Epithelial cell of prostate (primary cell): ENCODE measurements around the gene APOBEC4.
"Not testable (repeated sequence)": the region's sequence is repeated elsewhere in the genome, so short reads cannot be mapped to it uniquely, and the experiment has no call there.

Experiments
- DNase-seq: peaks from one replicate; pipeline ENCODE4 v3.0.0-alpha.2; 2011; ENCODE audit warnings: low read depth, low spot score
- H3K27ac ChIP-seq: fragments of 450-650 bp; 2 replicates; pipeline ENCODE4 v1.5.1; 2017; ENCODE audit warnings: mild to moderate bottlenecking

Gene APOBEC4

DNA sequence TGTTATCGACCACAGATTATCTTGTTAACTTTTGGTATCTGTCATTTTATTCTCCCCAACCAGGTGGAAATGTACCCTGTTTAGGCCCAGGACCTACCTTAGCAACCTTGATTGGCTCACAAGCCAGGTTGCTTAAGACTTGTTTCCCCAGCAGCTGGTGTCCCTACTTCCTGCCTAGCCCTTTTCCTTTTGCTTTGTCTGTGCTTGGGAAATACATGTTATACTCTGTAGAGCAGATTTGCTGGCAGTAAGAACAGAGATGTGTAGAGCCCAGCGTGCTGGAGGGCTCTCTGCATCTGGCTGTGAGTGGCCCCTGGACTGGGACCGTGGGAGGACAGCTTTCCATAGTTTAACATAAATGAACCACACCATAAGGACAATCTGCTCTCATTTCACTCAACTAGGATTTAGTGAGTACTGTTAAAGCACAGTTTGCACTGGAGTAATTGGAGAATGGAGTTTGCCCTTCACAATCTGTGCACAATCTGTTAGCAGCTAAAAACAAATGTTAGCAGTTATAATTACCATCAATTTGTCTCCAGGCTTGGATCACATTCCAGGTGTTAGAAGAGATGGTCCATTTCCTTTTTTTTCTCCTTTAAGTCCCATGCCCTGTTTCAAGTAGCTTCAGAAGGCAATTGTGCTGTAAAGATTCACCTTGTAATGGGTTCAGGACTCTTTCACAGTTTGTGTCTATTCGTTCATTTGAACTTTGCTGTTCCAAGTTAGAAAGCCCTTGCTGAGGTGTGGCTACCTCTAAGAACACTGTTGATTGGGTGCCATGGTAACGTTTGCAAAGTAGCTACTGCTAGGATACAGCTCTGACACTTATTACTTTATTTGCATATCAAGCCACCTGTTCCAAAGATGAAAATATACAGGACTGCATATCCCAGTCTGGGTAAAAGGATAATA, at the start of gene APOBEC4:
Gene APOBEC4 (minus strand): TSS at position 770 of the 915 bp plus-strand sequence. CDS start 4,535 bp downstream, outside the sequence.
- H3K27ac ChIP-seq = no peak within 1 kb of the TSS
- no peak for DNase-seq

GRCh38 chr1:183702813-183703198, 49.7 kb upstream of the APOBEC4 start:
- H3K27ac ChIP-seq = peak overlapping the region; percentile 31
- no peak for DNase-seq

DNA sequence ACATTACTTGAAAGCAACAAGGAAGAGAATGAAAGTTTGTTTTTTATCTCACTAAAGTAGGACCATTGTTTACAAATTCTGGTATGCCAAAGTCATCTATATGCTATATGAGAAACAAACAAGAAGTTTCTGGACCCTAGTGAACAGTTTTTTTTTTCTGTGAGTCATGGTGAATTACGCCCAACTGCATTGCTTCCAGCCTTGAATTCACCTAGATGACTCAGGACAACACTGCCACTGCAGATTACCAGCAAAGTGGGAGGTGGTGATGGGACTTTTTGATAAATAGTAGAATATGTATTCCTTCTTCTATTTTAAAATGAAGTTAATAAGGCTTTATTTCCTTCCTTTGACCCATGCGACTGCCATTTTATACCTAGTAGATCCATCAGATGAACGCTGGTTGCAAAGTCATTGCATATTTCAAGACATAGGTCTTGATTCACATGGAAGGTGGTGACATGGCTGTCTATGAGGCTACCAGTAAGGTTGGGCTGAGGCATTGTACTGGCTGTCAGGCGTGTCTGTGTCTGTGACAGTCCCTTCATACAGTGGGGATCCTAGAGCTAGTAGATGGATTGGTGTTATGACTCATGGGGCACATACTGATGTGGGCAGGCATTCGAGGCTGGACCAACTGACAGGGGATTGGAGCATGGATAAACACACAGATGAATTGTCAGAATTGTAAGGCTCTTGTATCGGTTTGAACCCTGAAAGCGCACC, 49.1 kb upstream of the APOBEC4 start:
- no peak for DNase-seq
- H3K27ac ChIP-seq = peak overlapping the region; percentile 31

DNA sequence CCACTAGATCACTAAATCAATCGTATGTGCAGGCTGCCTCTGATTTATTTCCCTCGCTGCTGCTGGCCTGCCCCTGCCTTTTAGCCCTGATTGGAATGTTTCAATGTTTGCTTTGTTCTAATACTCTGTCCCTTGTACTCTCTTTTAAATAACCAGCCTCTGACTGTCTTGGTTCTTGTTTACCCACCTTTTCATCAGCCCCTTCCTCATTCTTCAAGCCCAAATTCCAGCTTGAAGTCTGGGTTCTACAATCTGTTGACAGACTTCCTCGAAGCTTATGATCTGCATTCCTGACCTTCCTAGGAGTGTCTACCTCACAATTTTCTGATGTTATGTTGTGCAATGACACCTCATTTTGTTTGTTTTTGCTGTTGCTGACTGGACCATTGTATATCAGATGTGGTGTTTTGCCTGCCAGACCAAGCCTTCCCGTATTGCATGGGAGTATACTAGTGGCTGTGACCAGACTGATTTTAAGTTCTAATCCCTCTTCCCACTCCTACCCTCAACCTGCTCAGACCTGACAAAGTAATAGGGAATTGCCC, 46.6 kb upstream of the APOBEC4 start:
- peak overlapping the region; percentile 82 for H3K27ac ChIP-seq
- peak; percentile 54 for DNase-seq

DNA sequence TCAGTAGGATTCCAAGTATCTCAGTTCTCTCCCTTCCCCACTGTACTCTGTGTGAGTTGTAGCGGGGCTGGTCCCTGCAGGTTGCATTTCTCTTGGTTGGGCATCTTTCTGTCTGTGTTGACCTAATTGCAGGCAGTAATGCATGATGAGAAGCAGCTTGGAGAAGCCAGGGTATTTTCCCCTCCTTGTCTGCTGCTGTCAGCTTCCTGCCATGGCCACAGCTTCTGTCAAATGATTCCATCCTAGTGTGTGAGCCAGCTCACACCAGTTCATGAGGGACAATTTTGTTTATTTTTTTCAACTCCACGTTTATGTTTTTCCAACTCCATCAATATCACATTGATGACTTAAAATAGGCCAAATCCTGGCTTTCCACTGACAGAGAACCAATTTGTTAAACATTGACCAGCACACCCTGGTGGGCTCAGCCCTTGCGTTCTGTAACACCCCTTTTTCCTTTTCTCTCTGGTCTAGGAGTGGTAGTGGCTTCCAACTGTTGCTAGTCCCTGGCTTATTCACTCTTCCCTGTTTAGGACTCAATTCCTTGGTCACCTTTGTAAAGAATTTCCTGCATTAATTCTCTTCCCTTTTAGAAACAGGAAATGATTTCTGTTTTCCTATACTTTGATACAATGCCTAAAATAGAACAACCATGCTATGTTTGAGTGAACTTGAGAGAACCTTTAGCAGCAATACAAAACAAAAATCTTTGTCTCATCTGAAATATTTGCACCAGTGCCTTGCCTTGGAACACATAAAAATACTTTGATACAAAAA, 44.9 kb upstream of the APOBEC4 start:
- peak overlapping the region; percentile 82 for H3K27ac ChIP-seq
- no peak for DNase-seq

- DNase-seq = no peak
- no peak overlapping the region for H3K27ac ChIP-seq
Observed at GRCh38 chr1:183696981-183697380, 43.9 kb upstream of the APOBEC4 start.

GRCh38 chr1:183694755-183695154, 41.6 kb upstream of the APOBEC4 start:
- no peak overlapping the region for H3K27ac ChIP-seq
- no peak for DNase-seq

DNA sequence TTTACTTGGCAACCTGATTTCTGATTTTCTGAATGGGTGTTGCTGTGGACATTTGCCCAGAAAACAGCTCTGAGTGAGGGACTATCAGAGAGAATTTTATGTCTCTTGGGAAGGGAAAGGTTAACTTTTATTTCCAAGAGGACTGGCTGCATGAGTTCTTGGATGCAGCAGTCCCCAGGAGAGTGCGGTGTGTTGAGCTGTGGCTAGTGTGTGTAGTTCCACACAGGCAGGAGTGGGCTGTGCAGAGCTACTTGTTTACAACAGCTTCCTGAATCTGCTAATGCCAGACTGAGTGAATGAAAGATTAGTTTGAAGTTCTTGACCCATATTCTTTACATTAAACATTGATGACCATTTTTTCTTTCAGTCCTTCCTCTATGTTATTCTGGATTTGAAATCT, 41.0 kb upstream of the APOBEC4 start:
- H3K27ac ChIP-seq = no peak overlapping the region
- no peak for DNase-seq

DNA sequence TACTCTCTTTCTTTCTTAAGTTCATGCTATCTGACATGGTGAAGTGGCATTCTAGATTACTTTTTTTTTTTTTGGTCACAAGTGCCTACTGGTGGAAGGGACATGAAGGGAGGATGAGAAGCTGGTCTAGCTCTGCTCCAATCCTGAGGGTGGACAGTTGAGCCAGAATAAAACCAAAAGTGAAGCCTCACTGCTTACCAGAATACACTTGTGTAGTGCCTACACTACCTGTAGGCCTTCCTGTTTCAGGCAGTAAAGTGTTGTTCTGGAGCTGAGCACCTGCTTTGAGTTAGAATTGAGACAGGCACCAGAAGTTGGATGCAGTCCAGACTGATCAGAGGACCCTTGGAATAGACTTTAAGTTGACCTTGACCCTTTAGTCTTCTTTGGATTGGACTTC, 40.4 kb upstream of the APOBEC4 start:
- no peak for DNase-seq
- no peak overlapping the region for H3K27ac ChIP-seq

DNA sequence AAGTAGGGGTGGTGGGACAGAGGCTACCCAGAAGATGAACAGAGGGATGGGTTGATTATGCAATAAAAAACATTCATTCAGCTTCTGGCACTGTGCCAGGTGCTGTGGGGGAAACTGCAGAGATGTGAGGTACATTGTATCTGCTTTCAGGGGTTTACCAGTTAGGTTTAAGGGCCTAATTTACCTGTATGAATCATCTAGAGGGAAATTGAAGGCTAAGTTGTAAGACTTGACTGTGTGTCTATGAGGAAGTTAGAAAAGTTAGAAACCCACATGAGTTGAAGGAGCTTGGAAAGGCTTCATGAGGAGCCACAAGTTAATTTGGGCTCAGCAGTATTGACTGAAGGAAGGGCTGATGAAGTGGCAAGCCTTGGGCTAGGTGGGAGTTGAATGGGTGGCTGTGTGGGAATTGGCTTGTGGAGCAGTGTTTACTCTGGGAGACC, 36.7 kb upstream of the APOBEC4 start:
- DNase-seq = no peak
- no peak overlapping the region for H3K27ac ChIP-seq

DNA sequence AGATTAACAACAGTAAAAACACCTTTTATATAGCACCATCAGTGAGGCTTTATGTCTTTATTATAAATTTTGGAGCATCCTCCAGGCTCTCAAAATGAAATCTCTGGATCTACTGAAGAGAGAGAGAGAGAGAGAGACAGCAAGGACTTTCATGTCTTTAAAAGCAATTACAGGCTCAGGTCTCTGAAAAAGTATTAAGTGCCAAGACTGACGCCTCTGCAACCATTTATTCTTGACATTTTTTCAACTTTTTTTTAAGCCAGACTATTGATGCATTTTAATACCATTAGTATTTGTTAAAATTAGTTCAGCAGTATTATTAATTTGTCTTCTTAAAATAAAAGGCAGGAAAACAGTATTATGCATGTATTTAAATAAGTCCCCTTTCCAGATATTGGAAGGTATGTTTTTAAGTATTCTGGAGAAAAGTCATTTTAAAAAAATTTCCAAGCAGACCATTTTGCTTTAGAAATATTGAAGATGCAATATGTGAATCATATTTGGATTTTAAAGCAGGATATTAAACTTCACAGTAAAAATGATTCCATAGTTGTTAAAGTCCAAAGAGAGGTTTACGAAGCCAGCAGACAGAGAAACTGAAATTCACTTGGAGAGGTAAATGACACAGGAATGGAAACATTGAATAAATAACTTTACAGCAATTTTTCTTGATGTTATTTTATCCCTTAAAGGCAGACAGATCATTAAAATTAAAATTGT, 35.4 kb upstream of the APOBEC4 start:
- no peak for DNase-seq
- H3K27ac ChIP-seq = no peak overlapping the region

GRCh38 chr1:183687546-183688304, 34.6 kb upstream of the APOBEC4 start:
- H3K27ac ChIP-seq = no peak overlapping the region
- DNase-seq = no peak

DNA sequence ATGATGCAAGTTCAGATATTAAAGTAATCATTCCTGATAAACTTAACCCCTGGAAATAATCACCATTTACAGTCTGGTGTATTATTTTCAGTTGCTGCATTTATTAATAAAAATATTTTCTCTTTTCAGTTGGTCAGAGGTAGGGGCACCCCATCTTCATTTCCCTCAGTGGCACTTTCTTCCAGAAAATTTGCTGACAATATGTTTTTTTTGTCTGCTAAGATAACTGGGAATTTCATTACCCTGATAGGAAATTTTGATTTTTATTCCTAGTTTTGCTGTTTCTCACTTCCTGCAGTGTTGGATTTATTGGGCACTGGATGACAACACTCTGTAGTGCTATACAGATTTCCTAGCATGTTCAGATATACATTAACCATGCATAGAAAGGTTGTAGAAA, 33.1 kb upstream of the APOBEC4 start:
- H3K27ac ChIP-seq = no peak overlapping the region
- no peak for DNase-seq

DNA sequence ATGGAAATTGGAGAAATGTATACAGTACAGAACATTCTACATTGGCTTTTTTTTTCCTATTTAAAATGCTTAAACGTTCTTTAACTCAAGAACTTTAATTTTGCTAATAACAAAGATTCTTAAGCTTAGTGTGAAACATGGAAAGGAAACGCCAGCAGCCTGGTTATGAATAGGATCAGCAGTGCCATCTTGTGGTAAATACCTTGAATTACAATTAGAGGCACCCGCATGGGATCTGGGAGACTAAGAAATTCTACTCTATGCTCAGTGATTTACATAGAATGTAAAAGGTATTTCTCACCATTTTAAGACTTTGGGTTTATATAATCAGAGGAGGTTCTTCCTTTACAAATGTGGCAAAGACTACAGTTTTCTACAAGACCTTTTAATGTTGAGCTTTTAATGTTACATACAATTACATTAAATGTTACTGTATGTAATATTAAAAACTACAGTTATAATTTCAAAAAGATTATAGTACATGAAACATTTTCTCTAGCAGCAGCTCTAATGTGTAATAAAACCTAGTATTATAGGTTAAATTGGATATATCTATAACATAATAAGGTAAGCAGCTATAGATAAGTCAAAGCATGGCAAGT, 32.1 kb upstream of the APOBEC4 start:
- no peak overlapping the region for H3K27ac ChIP-seq
- no peak for DNase-seq

DNA sequence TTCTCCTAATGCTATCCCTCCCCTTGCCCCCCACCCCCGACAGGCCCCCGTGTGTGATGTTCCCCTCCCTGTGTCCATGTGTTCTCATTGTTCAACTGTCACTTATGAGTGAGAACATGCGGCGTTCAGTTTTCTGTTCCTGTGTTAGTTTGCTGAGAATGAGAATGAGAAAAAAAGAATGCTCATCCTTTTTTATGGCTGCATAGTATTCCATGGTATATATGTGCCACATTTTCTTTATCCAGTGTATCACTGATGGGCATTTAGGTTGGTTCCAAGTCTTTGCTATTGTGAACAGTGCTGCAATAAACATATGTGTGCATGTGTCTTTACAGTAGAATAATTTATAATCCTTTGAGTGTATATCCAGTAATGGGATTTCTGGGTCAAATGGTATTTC, 26.2 kb upstream of the APOBEC4 start:
- not testable (repeated sequence) for H3K27ac ChIP-seq, DNase-seq

DNA sequence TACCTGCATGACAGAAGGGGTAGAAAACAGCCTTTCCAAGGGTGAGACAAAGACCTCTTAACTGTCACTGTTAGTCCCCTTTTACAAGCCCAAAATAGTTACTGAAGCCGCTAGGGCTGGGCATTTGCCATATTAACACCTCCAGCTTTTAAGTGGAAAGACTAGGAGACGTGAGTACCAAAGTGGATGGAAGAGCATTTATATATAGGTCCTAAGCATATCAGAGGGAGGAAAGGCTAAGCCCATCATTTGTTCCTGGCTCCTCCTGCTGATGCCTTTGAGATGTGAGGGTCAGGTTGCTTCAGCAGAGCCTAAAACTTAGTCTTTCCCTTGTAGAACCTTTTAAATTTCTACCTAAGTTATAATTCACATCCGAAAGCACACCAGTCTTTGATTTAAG, 25.7 kb upstream of the APOBEC4 start:
- DNase-seq = no peak
- H3K27ac ChIP-seq = no peak overlapping the region

- no peak for DNase-seq
- H3K27ac ChIP-seq = no peak overlapping the region
Observed at GRCh38 chr1:183676586-183677189, 23.6 kb upstream of the APOBEC4 start.

GRCh38 chr1:183675883-183676585, 22.9 kb upstream of the APOBEC4 start:
- H3K27ac ChIP-seq = no peak overlapping the region
- no peak for DNase-seq
